Neural progenitor cell (in vitro differentiated cells): Measurements from ENCODE around the gene SHROOM4. TPM values are rescaled to one million over a fixed set of nuclear protein-coding genes. Genes with fewer than 3 reads are reported as not detected.

Source experiments
- DNase-seq: peaks from one replicate; pipeline ENCODE4 v3.0.0-alpha.2; 2016; ENCODE audit warnings: low spot score
- H2AFZ ChIP-seq: fragments of 200-600 bp; sonication (generic); replicated peaks from 2 replicates; pipeline ENCODE4 v1.6.1; 2016; ENCODE audit warnings: antibody characterized with exemption
- H3F3A ChIP-seq: fragments of 200-600 bp; sonication (generic); 2 replicates; pipeline ENCODE4 v1.6.1; 2016; ENCODE audit warnings: antibody characterized with exemption, low read depth
- H3K27ac ChIP-seq: fragments of 200-600 bp; sonication (generic); 2 replicates; pipeline ENCODE4 v1.5.1; 2016; ENCODE audit warnings: mild to moderate bottlenecking
- H3K27me3 ChIP-seq: fragments of 200-600 bp; sonication (generic); 2 replicates; pipeline ENCODE4 v1.6.1; 2016; ENCODE audit warnings: mild to moderate bottlenecking, moderate library complexity
- H3K36me3 ChIP-seq: fragments of 200-600 bp; sonication (generic); 2 replicates; pipeline ENCODE4 v1.5.1; 2016
- H3K4me1 ChIP-seq: fragments of 200-600 bp; sonication (generic); 2 replicates; pipeline ENCODE4 v1.6.1; 2016; ENCODE audit warnings: mixed run types
- H3K4me2 ChIP-seq: fragments of 200-600 bp; sonication (generic); 2 replicates; pipeline ENCODE4 v1.6.1; 2016
- H3K4me3 ChIP-seq: fragments of 200-600 bp; sonication (generic); 2 replicates; pipeline ENCODE4 v1.5.1; 2016
- H3K79me2 ChIP-seq: fragments of 200-600 bp; sonication (generic); 2 replicates; pipeline ENCODE4 v1.6.1; 2016; ENCODE audit warnings: low read depth
- H3K9ac ChIP-seq: fragments of 200-600 bp; sonication (generic); 2 replicates; pipeline ENCODE4 v1.6.1; 2016
- H3K9me3 ChIP-seq: fragments of 200-600 bp; sonication (generic); 2 replicates; pipeline ENCODE4 v1.5.1; 2016; ENCODE audit warnings: low read depth
- H4K20me1 ChIP-seq: fragments of 200-600 bp; sonication (generic); 2 replicates; pipeline ENCODE4 v1.6.1; 2016; ENCODE audit warnings: low read depth
- H3K27ac Mint-ChIP-seq: 3 replicates; pipeline ENCODE4 v1.8.0; 2021; ENCODE audit warnings: mixed read lengths
- H3K27me3 Mint-ChIP-seq: 2 replicates; pipeline ENCODE4 v1.8.0; 2022; ENCODE audit warnings: low read depth, mild to moderate bottlenecking, inconsistent platforms, moderate library complexity, mixed read lengths; ENCODE audit not compliant: insufficient read depth
- H3K36me3 Mint-ChIP-seq: 3 replicates; pipeline ENCODE4 v1.8.0; 2021; ENCODE audit warnings: mixed read lengths
- H3K4me1 Mint-ChIP-seq: 3 replicates; pipeline ENCODE4 v1.8.0; 2021; ENCODE audit warnings: mixed read lengths
- H3K4me3 Mint-ChIP-seq: 3 replicates; pipeline ENCODE4 v1.8.0; 2021; ENCODE audit warnings: mild to moderate bottlenecking, moderate library complexity, mixed read lengths
- H3K9me3 Mint-ChIP-seq: 3 replicates; pipeline ENCODE4 v1.8.0; 2020; ENCODE audit warnings: mixed read lengths
- EZH2 ChIP-seq: fragments of 200-600 bp; sonication (generic); IDR thresholded peaks from 2 replicates; pipeline ENCODE4 v1.6.1; 2017; ENCODE audit warnings: antibody characterized with exemption, mild to moderate bottlenecking, moderate library complexity
- EZH2phosphoT487 ChIP-seq: fragments of 200-600 bp; sonication (generic); IDR thresholded peaks from 2 replicates; pipeline ENCODE4 v1.6.1; 2017; ENCODE audit warnings: antibody characterized with exemption
- total RNA-seq: library from RNA; depleted of rRNA; stranded (reverse); fragments of >200 nt; gene quantifications from 2 replicates; pipeline ENCODE4 v1.2.3, GENCODE V29; 2015; ENCODE audit warnings: low replicate concordance
- TF ChIP-seq, protein P1 (sequence below): fragments of 200-600 bp; sonication (generic); IDR thresholded peaks from 2 replicates; pipeline ENCODE4 v1.5.1; 2017; ENCODE audit warnings: antibody characterized with exemption, mild to moderate bottlenecking

Gene SHROOM4
- total RNA-seq, 1 donor from 2014 or later = 3.0 TPM

- no peaks in the 10 kb centered on the region for H3K79me2 ChIP-seq
- TF ChIP-seq, protein P1, sequence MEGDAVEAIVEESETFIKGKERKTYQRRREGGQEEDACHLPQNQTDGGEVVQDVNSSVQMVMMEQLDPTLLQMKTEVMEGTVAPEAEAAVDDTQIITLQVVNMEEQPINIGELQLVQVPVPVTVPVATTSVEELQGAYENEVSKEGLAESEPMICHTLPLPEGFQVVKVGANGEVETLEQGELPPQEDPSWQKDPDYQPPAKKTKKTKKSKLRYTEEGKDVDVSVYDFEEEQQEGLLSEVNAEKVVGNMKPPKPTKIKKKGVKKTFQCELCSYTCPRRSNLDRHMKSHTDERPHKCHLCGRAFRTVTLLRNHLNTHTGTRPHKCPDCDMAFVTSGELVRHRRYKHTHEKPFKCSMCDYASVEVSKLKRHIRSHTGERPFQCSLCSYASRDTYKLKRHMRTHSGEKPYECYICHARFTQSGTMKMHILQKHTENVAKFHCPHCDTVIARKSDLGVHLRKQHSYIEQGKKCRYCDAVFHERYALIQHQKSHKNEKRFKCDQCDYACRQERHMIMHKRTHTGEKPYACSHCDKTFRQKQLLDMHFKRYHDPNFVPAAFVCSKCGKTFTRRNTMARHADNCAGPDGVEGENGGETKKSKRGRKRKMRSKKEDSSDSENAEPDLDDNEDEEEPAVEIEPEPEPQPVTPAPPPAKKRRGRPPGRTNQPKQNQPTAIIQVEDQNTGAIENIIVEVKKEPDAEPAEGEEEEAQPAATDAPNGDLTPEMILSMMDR = no peak
- TF ChIP-seq EZH2phosphoT487 (no peak), EZH2 (no peak)
- no peaks in the 10 kb centered on the region for H3K4me1 Mint-ChIP-seq
These were observed 178.1 kb downstream of the SHROOM4 start for GRCh38 chrX:50635817-50636365.

DNA sequence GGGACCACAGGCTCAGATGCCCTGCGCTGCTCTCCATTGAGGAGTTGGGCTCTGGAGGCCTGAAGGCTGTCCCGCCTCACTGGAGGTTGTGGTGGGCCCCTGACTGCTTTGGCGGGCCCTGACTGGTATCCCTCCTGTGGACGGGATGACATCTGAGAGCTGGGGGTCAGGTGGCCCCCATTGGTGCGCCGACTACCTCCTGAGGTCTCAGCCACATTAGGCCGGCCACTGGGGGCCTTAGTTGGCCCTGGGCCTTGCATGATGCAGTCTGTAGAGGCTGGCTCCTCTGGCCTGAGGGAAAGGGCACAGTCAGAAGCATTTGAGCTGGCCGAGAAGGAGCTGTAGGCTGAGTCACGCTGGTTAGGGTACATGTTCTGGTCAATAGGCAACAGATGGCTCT is 178.8 kb downstream of the SHROOM4 start:
- H3K4me3 Mint-ChIP-seq = no peak overlapping the region
- H3K36me3 Mint-ChIP-seq = no peaks in the 10 kb centered on the region
- no peak overlapping the region for H3K4me2 ChIP-seq
- H3K9me3 Mint-ChIP-seq = peaks cover 2% of the 10 kb centered on the region
- no peak overlapping the region for H2AFZ ChIP-seq
- no peaks in the 10 kb centered on the region for H3K4me1 Mint-ChIP-seq
- H3F3A ChIP-seq = no peaks in the 10 kb centered on the region
- no peaks in the 10 kb centered on the region for H3K4me1 ChIP-seq
- no peak overlapping the region for H3K27ac Mint-ChIP-seq
- no peaks in the 10 kb centered on the region for H3K79me2 ChIP-seq
- H3K36me3 ChIP-seq = no peaks in the 10 kb centered on the region
- peaks cover 8% of the 10 kb centered on the region for H3K27me3 Mint-ChIP-seq
- H3K27ac ChIP-seq = no peak overlapping the region
- DNase-seq = no peak
- no peaks in the 10 kb centered on the region for H4K20me1 ChIP-seq
- no peaks in the 10 kb centered on the region for H3K9me3 ChIP-seq
- H3K9ac ChIP-seq = no peak overlapping the region
- H3K4me3 ChIP-seq = no peak overlapping the region
- TF ChIP-seq EZH2phosphoT487 (no peak), EZH2 (no peak)
- TF ChIP-seq, protein P1 = no peak
- no peaks in the 10 kb centered on the region for H3K27me3 ChIP-seq

More at GRCh38 chrX:50635817-50636365, 178.1 kb downstream of the SHROOM4 start:
- Histone ChIP-seq H3K9ac (no peak overlapping the region), H3K9me3 (no peaks in the 10 kb centered on the region), H2AFZ (no peak overlapping the region), H3K4me3 (no peak overlapping the region), H3K36me3 (no peaks in the 10 kb centered on the region), H3F3A (no peaks in the 10 kb centered on the region), H3K27ac (no peak overlapping the region), H4K20me1 (no peaks in the 10 kb centered on the region), H3K27me3 (no peaks in the 10 kb centered on the region), H3K4me1 (no peaks in the 10 kb centered on the region), H3K4me2 (no peak overlapping the region)
- H3K9me3 Mint-ChIP-seq = peaks cover 2% of the 10 kb centered on the region
- no peak overlapping the region for H3K27ac Mint-ChIP-seq
- peaks cover 9% of the 10 kb centered on the region for H3K27me3 Mint-ChIP-seq
- no peaks in the 10 kb centered on the region for H3K36me3 Mint-ChIP-seq
- H3K4me3 Mint-ChIP-seq = no peak overlapping the region
- no peak for DNase-seq

GRCh38 chrX:50629774-50630173 is 184.2 kb downstream of the SHROOM4 start:
- Histone ChIP-seq H2AFZ (no peak overlapping the region), H4K20me1 (no peaks in the 10 kb centered on the region), H3K9me3 (no peaks in the 10 kb centered on the region), H3K27ac (no peak overlapping the region), H3K4me1 (no peaks in the 10 kb centered on the region), H3K4me3 (no peak overlapping the region), H3F3A (no peaks in the 10 kb centered on the region), H3K4me2 (no peak overlapping the region), H3K79me2 (no peaks in the 10 kb centered on the region), H3K9ac (no peak overlapping the region), H3K36me3 (no peaks in the 10 kb centered on the region), H3K27me3 (no peaks in the 10 kb centered on the region)
- peaks cover 7% of the 10 kb centered on the region for H3K27me3 Mint-ChIP-seq
- no peak for DNase-seq
- no peak overlapping the region for H3K4me3 Mint-ChIP-seq
- H3K9me3 Mint-ChIP-seq = peaks cover 2% of the 10 kb centered on the region
- TF ChIP-seq, protein P1 = no peak
- no peak for TF ChIP-seq EZH2phosphoT487
- no peak for TF ChIP-seq EZH2
- no peaks in the 10 kb centered on the region for H3K36me3 Mint-ChIP-seq
- H3K27ac Mint-ChIP-seq = no peak overlapping the region
- no peaks in the 10 kb centered on the region for H3K4me1 Mint-ChIP-seq
